Tibial artery (tissue), 4 donors: ENCODE data around the gene NDRG4.

Experiments
- DNase-seq, 2 donors: peaks; one replicate each; pipeline ENCODE4 v3.0.0-alpha.2; 2019
- H3K27ac ChIP-seq, 2 donors: fragments of 200-600 bp; sonication (generic) in 1 of 2; 1 replicate in 1 of 2; 2 replicates in 1 of 2; pipeline ENCODE4 v1.5.1; 2018 to 2019; ENCODE audit warnings: mild to moderate bottlenecking in 1 of 2
- H3K27me3 ChIP-seq, 2 donors: fragments of 200-600 bp; sonication (generic) in 1 of 2; one replicate each; pipeline versions ENCODE4 v1.5.1 to v1.6.0; 2016 to 2019
- H3K36me3 ChIP-seq, 3 donors: fragments of 200-600 bp; sonication (generic) in 2 of 3; one replicate each; pipeline ENCODE4 v1.5.1; 2016 to 2019; ENCODE audit warnings: mild to moderate bottlenecking in 2 of 3
- H3K4me1 ChIP-seq, 4 donors: fragments of 200-600 bp; sonication (generic) in 2 of 4; 1 replicate in 3 of 4; 2 replicates in 1 of 4; pipeline ENCODE4 v1.5.1; 2016 to 2019
- H3K4me3 ChIP-seq, 2 donors: fragments of 200-600 bp; sonication (generic) in 1 of 2; 1 replicate in 1 of 2; 2 replicates in 1 of 2; pipeline ENCODE4 v1.5.1; 2018 to 2019; ENCODE audit warnings: mild to moderate bottlenecking in 2 of 2
- H3K9me3 ChIP-seq, 3 donors: fragments of 200-600 bp; sonication (generic) in 1 of 3; one replicate each; pipeline ENCODE4 v1.5.1; 2016 to 2019
- intact Hi-C: fragments of 100-400 bp; cut with DNase I; formaldehyde crosslinking; loops from one replicate; pipeline ENCODE4 v1.15.0; 2023; ENCODE audit warnings: low total_unique reads
- TF ChIP-seq, protein P1 (sequence below), 2 experiments: fragments of 200-600 bp in 1 of 2; fragments of 450-650 bp in 1 of 2; IDR thresholded peaks; one replicate each; pipeline ENCODE4 v1.5.1; 2017 to 2019; ENCODE audit warnings: antibody characterized with exemption in 2 of 2, mild to moderate bottlenecking in 1 of 2, moderate library complexity in 1 of 2

Gene NDRG4

DNA sequence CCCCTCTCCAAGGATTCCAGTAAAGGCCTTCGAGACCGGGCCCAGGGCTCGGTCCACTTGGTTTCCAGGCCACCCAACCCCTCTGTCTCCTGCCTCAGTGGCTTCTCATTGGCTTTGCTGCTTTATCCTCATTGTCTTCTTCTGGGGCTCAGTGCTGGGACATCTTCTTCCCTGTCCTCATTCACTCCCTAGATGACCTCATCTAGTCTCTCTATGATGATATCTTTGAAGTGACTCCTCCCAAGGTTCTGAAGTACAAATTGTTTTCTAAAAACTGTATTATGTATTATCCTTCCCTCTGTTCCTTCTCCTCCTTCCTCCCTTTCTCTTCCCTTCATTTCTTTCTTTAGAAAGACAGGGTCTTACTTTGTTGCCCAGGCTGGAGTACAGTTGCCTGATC, 27.1 kb upstream of the NDRG4 start:
- Histone ChIP-seq H3K27me3 (peaks cover 0 to 32% of the 10 kb centered on the region in 2 donors), H3K4me3 (no peak overlapping the region), H3K36me3 (no peaks in the 10 kb centered on the region), H3K9me3 (no peaks in the 10 kb centered on the region), H3K27ac (no peak overlapping the region), H3K4me1 (no peaks in the 10 kb centered on the region)
- intact Hi-C loops: no loop called here
- no peak for DNase-seq
- TF ChIP-seq, protein P1, sequence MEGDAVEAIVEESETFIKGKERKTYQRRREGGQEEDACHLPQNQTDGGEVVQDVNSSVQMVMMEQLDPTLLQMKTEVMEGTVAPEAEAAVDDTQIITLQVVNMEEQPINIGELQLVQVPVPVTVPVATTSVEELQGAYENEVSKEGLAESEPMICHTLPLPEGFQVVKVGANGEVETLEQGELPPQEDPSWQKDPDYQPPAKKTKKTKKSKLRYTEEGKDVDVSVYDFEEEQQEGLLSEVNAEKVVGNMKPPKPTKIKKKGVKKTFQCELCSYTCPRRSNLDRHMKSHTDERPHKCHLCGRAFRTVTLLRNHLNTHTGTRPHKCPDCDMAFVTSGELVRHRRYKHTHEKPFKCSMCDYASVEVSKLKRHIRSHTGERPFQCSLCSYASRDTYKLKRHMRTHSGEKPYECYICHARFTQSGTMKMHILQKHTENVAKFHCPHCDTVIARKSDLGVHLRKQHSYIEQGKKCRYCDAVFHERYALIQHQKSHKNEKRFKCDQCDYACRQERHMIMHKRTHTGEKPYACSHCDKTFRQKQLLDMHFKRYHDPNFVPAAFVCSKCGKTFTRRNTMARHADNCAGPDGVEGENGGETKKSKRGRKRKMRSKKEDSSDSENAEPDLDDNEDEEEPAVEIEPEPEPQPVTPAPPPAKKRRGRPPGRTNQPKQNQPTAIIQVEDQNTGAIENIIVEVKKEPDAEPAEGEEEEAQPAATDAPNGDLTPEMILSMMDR (IDR thresholded peaks at IDR 0.05): no peak

DNA sequence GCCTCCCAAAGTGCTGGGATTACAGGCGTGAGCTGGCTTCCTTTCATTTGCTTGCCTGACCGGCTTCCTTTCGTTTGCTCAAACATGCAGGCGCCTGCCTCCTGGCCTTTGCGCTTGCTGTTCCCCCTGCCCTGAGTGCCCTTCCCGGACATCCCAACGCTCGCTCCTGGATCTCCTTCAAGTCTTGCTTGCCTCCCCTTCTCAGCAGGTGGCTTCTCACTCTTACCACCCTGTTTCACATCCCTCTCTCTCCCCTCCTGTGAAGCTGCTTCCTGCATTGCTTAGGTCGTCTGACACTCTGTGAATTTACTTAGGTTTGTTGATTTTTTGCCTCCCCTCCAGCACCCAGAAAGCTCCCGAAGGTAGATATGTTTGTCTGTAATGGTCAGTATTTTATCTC, 25.6 kb upstream of the NDRG4 start:
- Histone ChIP-seq H3K4me3 (no peak overlapping the region), H3K9me3 (no peaks in the 10 kb centered on the region), H3K27ac (no peak overlapping the region), H3K36me3 (no peaks in the 10 kb centered on the region), H3K4me1 (no peaks in the 10 kb centered on the region), H3K27me3 (peaks cover 0 to 19% of the 10 kb centered on the region in 2 donors)
- TF ChIP-seq, protein P1 (IDR thresholded peaks at IDR 0.05): no peak
- DNase-seq: no peak
- intact Hi-C loops: no loop called here

DNA sequence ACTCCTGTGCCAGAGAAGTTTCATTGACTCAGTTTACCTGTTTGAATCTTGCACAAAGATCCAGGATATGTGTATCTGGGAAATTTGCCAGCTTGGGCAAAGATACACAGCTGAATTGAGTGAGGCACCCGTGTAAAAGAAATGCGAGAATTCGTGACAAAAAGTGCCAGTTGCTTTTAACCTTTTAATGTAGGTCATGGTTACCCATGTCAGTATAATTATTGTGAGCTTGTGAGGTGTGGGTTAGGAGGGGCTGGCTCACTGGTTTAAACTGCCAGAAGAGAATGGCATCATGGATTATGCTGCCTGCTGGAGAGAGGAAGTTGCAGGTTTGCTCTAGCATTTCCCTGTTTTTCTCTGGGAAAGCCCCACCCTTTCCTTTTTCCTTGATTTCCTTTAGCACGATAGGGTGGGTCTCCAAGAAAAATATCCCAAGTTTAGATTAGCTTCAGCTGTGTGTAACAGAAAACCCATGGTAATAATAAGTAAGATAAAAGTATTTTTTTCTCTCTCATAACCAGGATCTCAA, 24.8 kb upstream of the NDRG4 start:
- TF ChIP-seq, protein P1 (IDR thresholded peaks at IDR 0.05): no peak
- Histone ChIP-seq H3K36me3 (no peaks in the 10 kb centered on the region), H3K4me1 (no peaks in the 10 kb centered on the region), H3K9me3 (no peaks in the 10 kb centered on the region), H3K27ac (no peak overlapping the region), H3K4me3 (no peak overlapping the region), H3K27me3 (peaks cover 0 to 16% of the 10 kb centered on the region in 2 donors)
- DNase-seq: no peak
- intact Hi-C loops: no loop called here

DNA sequence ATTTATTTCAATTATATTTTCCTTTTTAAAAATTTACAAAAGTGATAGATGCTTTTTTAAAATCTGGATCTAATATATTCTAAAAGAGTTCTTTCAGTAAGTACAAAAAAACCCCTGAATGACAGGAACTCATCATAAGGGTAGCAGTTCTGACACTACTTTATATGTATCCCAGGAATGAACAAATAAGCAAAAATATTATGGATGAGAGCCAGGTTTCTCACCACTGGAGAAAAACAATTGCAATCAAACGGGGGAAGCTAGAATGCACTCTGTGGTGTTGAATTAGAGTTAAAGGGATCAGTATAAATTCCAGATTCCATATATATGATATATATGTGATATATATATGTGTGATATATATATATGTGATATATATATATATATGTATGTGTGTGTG, 23.2 kb upstream of the NDRG4 start:
- H3K27ac ChIP-seq: no peak overlapping the region
- H3K27me3 ChIP-seq: peaks cover 0 to 15% of the 10 kb centered on the region in 2 donors
- TF ChIP-seq, protein P1 (IDR thresholded peaks at IDR 0.05): no peak
- no peak for DNase-seq
- no peaks in the 10 kb centered on the region for H3K4me1 ChIP-seq
- no peaks in the 10 kb centered on the region for H3K9me3 ChIP-seq
- H3K4me3 ChIP-seq: no peak overlapping the region
- intact Hi-C loops: no loop called here
- no peaks in the 10 kb centered on the region for H3K36me3 ChIP-seq

DNA sequence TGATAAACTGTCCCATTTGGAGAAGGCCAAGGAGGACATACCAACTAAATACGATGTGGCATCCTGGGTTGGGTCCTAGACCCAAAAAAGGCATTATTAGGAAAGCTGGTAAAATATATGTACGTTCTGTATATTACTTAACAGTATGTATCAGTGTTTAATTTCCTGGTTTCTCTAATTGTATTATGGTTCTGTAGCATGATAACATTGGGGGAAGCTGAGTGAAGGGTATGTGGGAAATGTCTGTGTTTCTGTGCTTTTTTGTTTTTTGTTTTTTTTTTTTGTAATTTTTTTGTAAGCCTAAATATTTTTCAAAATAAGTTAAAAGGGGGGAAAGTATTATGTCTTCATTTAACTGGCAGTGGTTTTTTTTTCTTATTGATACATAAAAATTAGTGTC, 21.5 kb upstream of the NDRG4 start:
- Histone ChIP-seq H3K4me1 (no peaks in the 10 kb centered on the region), H3K9me3 (no peaks in the 10 kb centered on the region), H3K27me3 (peaks cover 0 to 13% of the 10 kb centered on the region in 2 donors), H3K4me3 (no peak overlapping the region), H3K36me3 (no peaks in the 10 kb centered on the region), H3K27ac (no peak overlapping the region)
- TF ChIP-seq, protein P1 (IDR thresholded peaks at IDR 0.05): no peak
- no peak for DNase-seq
- intact Hi-C loops: no loop called here
